Upper lobe of right lung (tissue), 1 donor: Measurements from ENCODE around the gene FBXO27. TPM values are rescaled to one million over a fixed set of nuclear protein-coding genes. Genes with fewer than 3 reads are reported as not detected.
A peak's percentile ranks its signal among the peaks of the same experiment; 100 is the strongest.

ENCODE experiments used
- ATAC-seq: fragments of 200-7000 bp; cut with Tn5 transposase; one replicate; pipeline ENCODE4 v1.9.1; 2020; ENCODE audit warnings: mild to moderate bottlenecking, moderate library complexity
- DNase-seq: peaks from one replicate; pipeline ENCODE4 v3.0.0-alpha.2; 2020
- H3K27ac ChIP-seq: fragments of 200-600 bp; one replicate; pipeline ENCODE4 v1.8.0; 2022
- H3K27me3 ChIP-seq: fragments of 200-600 bp; one replicate; pipeline ENCODE4 v1.8.0; 2022; ENCODE audit warnings: mild to moderate bottlenecking
- H3K36me3 ChIP-seq: fragments of 200-600 bp; one replicate; pipeline ENCODE4 v1.8.0; 2022
- H3K4me1 ChIP-seq: fragments of 200-600 bp; one replicate; pipeline ENCODE4 v1.8.0; 2022
- H3K4me3 ChIP-seq: fragments of 200-600 bp; one replicate; pipeline ENCODE4 v1.8.0; 2022; ENCODE audit warnings: mild to moderate bottlenecking
- H3K9me3 ChIP-seq: fragments of 200-600 bp; one replicate; pipeline ENCODE4 v1.8.0; 2022
- CTCF ChIP-seq: fragments of 200-600 bp; IDR thresholded peaks from one replicate; pipeline ENCODE4 v1.8.0; 2022; ENCODE audit warnings: antibody characterized with exemption
- intact Hi-C: fragments of 100-400 bp; cut with DNase I; formaldehyde crosslinking; loops from one replicate; pipeline ENCODE4 v1.11.0; 2022
- total RNA-seq: library from RNA; stranded (reverse); fragmentation: NEBNext Ultra II Directional; extraction: Animal tissue kit (Norgen Biotek cat#: 25700); gene quantifications from one replicate; pipeline ENCODE4 v1.2.1, GENCODE V29; 2021
- donor health status: DM: no; HTN: yes; CAD: no; lungs with severe emphysema.

The FBXO27 gene
- total RNA-seq, 1 donor from 2014 or later = 7.6 TPM

DNA sequence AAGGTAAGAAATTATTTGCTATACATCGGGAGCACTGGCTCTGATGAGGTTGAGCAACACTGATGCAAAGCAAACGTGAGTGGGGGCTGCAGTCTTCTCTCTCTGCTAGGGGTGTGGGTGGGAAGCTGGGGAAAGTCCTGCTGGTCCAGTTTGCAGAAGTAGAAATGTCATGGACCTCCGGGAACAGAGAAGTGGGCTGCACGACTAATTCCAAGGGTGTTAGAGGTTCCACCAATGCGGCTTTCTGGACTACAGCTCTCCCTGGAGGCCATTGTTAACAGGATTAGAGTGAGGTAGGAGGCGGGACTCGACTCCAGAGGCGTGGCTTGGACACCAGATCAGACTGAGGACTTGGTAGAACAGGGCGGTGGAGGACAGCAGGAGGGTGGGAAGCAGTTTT lies 5.7 kb upstream of the FBXO27 start:
- peak; percentile 18 for TF ChIP-seq CTCF
- no peaks in the 10 kb centered on the region for H3K9me3 ChIP-seq
- no peaks in the 10 kb centered on the region for H3K36me3 ChIP-seq
- intact Hi-C loops = no loop called here
- H3K27ac ChIP-seq = no peak overlapping the region
- DNase-seq = peak; percentile 68
- H3K27me3 ChIP-seq = no peaks in the 10 kb centered on the region
- peak; percentile 88 for ATAC-seq
- H3K4me1 ChIP-seq = peaks cover 4% of the 10 kb centered on the region
- H3K4me3 ChIP-seq = no peak overlapping the region

- Histone ChIP-seq H3K27ac (no peak overlapping the region), H3K36me3 (no peaks in the 10 kb centered on the region)
These were observed 4.8 kb upstream of the FBXO27 start for GRCh38 chr19:39037194-39037593.

DNA sequence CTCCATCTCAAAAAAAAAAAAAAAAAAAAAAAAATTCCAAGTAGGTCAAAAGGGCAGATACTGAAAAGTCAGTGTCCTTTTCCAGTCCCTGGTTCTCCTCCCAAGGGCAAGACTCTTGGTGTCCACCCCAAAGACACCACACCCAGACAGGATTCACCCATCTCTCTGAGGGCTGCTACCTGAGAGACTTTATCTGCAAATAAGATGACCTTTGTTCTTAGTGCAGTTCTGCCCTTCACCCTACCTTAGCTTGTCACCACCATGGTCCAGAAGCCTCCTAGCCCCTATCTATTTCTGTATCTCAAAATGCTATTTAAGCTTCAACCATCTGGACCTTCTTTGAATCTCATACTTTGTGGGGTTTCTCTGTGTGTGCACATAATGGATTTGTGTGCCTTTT lies 4.2 kb upstream of the FBXO27 start:
- TF ChIP-seq CTCF = no peak
- Histone ChIP-seq H3K9me3 (no peaks in the 10 kb centered on the region), H3K27ac (no peak overlapping the region), H3K36me3 (no peaks in the 10 kb centered on the region), H3K4me1 (peaks cover 10% of the 10 kb centered on the region), H3K4me3 (no peak overlapping the region), H3K27me3 (no peaks in the 10 kb centered on the region)
- intact Hi-C loops = no loop called here
- DNase-seq (no peak), ATAC-seq (no peak)

More at GRCh38 chr19:39037194-39037593, 4.8 kb upstream of the FBXO27 start:
- no peak for ATAC-seq
- Histone ChIP-seq H3K4me1 (peaks cover 10% of the 10 kb centered on the region), H3K27me3 (no peaks in the 10 kb centered on the region), H3K9me3 (no peaks in the 10 kb centered on the region), H3K4me3 (no peak overlapping the region)
- no peak for TF ChIP-seq CTCF
- intact Hi-C loops = no loop called here
- no peak for DNase-seq

DNA sequence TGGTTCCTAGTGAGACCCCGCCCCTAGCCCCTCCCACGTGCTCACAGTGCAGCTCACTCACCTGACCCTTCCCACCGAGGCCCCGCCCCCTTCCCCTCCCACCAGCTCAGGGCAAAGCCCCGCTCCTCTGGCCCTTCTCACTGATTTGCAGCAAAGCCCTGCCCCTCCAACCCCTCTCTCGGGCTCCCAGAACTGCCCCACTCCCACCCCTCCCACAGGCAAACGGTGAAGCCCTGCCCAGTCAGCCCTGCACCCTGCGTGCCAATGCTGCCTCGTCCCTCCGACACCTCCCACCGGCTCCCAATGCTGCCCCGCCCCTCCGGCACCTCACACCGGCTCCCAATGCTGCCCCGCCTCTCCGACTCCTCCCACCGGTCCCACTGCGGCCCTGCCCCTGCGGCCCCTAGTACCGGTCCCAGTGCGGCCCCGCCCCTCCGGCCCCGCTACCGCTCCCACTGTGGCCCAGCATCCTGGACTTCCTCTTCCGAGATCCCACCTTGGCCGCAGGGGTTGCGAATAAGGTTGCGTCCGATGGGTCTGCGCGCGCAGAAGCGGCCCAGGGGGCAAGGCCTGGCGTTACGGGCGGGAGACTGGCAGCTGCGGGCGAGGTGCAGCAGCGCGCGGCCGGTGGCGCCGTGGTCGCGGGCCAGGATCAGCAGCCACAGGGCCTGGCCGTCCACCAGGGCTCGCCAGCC lies 834 bp downstream of the FBXO27 start:
- H3K36me3 ChIP-seq = no peaks in the 10 kb centered on the region
- peak overlapping the region; percentile 69 for H3K4me3 ChIP-seq
- peaks cover 14% of the 10 kb centered on the region for H3K4me1 ChIP-seq
- H3K9me3 ChIP-seq = no peaks in the 10 kb centered on the region
- intact Hi-C loops = no loop called here
- H3K27ac ChIP-seq = peak overlapping the region; percentile 36
- no peaks in the 10 kb centered on the region for H3K27me3 ChIP-seq
- DNase-seq = peak; percentile 98
- peak; percentile 97 for ATAC-seq
- no peak for TF ChIP-seq CTCF

- TF ChIP-seq CTCF = no peak
- ATAC-seq (no peak), DNase-seq (no peak)
- H3K4me3 ChIP-seq = peak overlapping the region; percentile 69
- no peaks in the 10 kb centered on the region for H3K9me3 ChIP-seq
- no peaks in the 10 kb centered on the region for H3K36me3 ChIP-seq
- peaks cover 14% of the 10 kb centered on the region for H3K4me1 ChIP-seq
- no peaks in the 10 kb centered on the region for H3K27me3 ChIP-seq
- no peak overlapping the region for H3K27ac ChIP-seq
- intact Hi-C loops = no loop called here
These were observed 1.4 kb downstream of the FBXO27 start for GRCh38 chr19:39030854-39031367.
